Stimulated activated CD4-positive, alpha-beta T cell treated with anti-CD3 and anti-CD28 coated beads, TNF-alpha, amount 100 ng/mL, for 24 hours (primary cell): ENCODE data around the gene EFCAB12.
"Not testable (repeated sequence)": the region's sequence is repeated elsewhere in the genome, so short reads cannot be mapped to it uniquely, and the experiment has no call there.

Experiments
- DNase-seq, 3 experiments: peaks; one replicate each; pipeline ENCODE4 v3.0.0-alpha.2; 2020; ENCODE audit warnings: low read depth in 3 of 3

Gene EFCAB12

GRCh38 chr3:129393760-129394564, 34.5 kb downstream of the EFCAB12 start:
- not testable (repeated sequence) for DNase-seq

DNA sequence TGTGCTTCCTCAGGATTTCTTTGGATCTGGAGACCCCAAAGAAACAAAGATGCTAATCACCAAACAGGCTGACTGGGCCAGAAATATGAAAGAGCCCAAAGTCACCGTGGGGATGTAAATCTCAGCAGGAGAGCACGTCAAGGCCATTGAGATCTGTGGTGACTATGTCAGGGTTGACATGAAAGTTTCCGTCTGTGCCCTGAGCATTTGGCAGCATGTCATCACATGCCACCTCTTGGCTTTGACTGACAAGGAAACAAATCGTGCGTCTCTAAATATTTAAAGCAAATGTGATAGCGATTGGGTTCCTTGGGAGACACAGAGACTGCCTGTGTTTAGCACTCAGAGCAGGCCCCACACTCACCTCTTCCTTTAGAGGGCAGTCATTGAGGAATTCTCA, 35.2 kb downstream of the EFCAB12 start:
- no peak for DNase-seq

GRCh38 chr3:129392106-129392887, 36.1 kb downstream of the EFCAB12 start:
- not testable (repeated sequence) for DNase-seq

DNA sequence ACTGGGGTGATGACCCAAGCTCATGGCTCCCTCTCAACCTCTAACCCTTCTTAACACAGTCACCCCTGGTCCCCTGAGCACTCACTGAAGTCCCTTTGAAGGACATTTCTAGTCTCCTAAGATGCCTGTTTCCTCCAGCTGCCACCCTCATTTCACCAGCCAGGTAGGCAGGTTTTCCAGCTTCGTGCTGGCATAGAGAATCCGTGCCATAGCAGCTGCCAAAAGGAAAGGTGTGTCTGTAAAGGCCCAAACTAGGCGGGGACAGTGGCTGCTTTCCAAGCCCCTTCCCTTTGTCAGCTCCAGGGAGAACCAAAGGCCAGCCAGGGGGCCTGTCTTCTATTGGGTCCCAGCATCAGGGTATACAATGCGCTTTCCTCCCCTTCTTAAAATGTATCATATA, 36.9 kb downstream of the EFCAB12 start:
- DNase-seq: not testable (repeated sequence)

DNA sequence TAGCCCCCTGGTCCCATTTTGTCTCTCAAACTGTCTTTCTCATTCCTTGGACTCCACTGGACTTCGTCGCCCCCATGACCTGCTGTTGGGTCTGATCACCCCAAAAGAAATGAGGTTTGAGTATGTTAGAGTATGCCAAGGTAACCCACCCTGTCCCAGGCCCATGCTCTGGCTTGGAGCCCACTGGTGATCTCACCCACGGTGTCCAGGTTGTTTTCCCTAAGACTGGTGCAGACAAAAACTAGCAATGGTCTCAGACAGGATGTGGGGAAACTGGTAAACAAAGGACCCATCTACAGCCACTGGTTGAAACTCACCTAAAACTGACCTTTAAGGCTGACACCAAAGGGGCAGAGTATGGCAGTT, 38.9 kb downstream of the EFCAB12 start:
- DNase-seq: no peak

DNA sequence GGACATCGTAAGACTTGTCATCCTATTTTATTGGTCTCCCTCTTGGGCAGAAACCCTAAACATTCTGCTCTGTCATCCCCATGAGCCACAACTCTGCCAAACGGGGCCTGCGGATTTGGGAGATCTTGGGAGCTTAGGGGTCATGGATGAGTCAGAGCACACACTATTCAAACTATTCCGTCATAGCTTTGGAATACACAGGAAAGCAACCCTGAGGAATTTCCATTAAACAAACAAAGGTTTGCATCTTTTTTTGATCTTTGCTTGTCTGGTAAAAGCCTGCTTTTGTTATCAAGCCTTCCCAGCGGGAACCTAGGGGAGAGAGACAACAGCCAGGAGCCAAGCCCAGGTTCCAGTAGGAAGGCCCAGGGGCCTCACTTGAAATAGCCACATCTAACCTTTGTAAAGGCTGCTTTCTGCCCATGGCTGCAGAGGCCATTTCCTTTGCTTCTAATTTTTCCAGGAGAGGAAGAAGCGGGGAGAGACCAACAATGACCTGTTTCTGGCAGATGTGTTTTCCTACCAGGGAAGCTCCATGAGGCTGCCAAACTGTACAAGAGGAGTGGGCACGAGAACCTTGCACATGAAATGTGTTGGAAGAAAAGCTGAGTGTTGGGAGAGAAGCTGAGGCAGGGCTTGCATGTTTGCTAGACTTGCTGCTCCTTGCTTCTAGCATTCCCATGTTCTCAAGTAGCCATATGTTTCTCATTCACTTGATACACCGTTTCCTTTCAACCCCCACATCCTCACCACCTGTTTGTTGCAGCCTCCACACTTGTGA, 39.5 kb downstream of the EFCAB12 start:
- not testable (repeated sequence) for DNase-seq

DNA sequence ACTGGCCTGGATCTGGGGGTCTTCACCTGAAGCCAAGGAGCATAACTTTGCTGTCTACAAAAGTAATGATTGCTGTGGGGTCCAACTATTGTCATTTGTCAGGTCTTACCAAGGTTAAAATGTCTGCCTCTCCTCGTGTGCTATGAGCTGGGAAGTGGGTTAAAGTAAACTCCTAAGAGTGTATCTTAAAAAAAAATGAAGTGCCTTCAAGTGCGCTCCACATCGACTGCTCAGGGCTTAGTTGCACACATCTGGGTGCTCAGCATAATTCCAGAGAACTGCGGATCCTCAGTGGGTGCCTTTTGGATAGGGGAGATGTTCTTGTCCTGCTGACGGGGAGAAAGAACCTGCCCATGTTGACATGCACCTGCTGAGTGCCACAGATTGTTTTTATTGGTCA, 40.9 kb downstream of the EFCAB12 start:
- no peak for DNase-seq

- no peak for DNase-seq
Measured at GRCh38 chr3:129386984-129387383, 41.5 kb downstream of the EFCAB12 start.

DNA sequence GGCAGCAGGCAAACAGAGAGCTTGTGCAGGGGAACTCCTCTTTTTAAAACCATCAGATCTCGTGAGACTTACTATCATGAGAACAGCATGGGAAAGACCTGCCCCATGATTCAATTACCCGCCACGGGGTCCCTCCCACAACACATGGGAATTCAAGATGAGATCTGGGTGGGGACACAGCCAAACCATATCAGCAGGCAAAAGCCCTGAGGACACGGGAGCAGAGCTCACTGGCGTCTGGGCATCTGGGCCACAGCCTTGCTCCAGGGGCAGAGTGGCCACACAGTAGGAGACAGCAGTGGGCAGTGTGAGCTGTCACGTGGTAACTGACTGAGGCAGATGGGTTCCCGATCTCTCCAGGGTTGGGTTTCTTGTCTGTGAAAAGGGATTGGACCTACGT, 42.9 kb downstream of the EFCAB12 start:
- DNase-seq: not testable (repeated sequence)

DNA sequence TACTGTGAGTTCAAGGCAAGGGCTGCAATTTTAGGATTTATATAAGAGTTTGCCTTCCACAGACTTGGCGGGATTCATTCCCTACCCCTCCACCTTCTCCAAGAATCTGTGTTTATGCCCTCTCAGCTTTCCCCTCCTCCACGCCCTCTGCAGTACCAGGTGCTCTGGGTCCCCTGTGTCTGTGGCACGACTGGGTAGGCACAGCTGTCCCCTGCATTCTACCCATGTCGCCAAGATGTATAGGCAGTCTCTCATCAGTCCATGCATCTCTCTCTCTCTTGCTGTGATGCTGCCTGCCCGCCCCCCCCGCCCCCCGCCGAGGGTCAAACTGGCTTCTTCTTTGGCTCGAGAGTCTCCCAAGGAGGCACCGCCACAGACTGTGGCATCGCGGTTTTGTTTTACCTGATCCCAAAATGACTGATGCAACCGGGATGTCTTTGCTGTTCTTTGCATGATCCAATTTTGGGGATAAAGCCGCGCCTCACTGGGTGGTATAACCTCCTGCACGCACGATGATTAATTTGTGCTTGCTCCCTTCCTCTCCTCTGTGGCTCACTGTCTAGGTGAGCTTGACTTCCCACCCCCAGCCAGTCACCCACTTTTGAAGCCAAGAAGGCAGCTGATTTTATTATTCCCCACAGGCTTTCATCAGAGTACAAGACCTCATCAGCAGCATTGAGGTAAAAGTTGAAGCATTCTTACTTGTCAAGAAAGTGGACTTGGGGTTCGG, 43.7 kb downstream of the EFCAB12 start:
- DNase-seq: no peak

DNA sequence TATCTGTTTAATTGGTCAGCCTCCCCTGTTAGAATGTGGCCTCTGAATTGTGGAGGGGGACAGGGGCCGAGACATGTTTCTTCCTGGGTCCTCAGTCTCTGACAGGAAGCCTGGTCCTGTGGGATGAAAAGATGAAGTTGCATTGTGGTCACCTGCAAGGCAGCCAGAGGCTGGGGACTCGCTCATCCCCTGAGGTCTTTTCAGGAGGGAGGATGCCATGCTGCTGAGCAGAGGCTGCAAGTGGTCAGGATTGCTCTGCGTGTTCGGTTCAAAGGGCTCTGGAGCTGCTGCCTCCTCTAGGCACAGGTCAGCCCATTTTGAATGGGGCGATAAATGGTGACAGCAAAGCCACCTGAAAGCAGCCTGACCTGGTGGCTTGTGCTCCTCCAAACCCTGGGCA, 44.3 kb downstream of the EFCAB12 start:
- DNase-seq: not testable (repeated sequence)

DNA sequence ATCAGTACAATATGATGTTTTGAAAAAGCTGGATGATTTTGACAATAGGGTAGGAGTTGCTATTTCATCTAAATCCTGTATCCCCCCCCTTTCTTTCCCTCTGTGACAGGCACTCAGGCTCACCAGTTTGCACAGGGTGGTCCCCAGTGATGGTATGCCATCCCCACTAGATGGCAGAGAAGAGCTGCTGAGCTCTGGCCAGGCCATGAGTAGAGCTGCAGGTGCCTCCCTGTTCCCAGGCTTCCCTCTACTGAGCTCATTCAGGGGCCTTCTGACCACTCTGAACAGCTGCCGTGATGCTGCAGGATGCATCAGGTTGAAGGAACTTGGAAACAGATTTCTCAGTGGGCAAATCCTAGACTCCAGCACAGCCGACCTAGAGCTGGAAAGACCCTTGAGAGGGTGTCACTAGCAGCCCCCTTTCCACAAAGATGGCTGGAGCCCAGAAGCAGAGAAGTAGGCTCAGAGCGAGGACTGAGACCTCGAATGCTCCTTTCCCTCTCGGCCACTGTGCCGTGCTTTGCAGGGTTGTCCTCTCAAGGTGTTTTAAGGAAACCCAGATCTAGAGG, 45.1 kb downstream of the EFCAB12 start:
- DNase-seq: peak in 2 of 3 experiments; percentile 15 to 34

- DNase-seq: no peak
Measured at GRCh38 chr3:129382366-129382765, 46.1 kb downstream of the EFCAB12 start.

GRCh38 chr3:129379582-129380358, 48.7 kb downstream of the EFCAB12 start:
- DNase-seq: no peak

DNA sequence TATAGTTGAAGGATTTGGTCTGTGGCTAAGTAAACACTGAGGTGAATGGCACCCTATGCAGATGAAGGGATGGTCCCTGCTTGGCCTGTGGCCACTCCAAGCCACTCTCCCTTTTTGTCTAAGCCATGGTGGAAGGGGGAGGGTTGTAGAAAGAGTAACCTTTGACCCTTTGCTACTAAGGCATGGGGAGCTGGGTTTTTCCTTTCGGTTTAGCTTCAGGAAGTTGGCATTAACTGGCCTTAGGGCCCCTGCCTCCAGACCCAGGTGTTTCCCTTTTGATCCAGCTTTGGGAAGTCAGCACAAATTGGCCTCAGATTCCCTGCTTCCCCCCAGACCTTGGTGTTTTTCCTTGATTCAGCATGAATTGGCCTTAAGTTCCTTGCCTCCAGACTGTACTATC, 49.5 kb downstream of the EFCAB12 start:
- DNase-seq: no peak

DNA sequence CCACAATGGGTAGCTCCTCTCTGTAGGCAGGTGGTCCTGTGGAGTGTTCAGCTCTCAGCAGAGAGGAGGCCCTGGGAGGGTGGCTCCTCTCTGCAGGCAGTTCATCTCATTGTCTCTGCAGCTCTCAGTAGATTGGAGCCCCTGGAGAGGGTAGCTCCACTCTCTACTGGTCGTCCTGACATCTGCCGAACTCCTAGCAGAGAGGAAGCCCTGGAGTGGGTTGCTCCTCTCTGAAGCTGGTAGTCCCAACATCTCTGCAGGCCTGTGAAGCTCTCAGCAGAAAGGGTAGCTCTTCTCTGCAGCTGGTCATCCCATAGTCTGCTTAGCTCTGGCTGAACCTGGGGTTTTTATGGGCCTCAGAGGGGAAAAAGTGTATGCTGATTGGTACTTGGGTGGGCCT, 50.8 kb downstream of the EFCAB12 start:
- DNase-seq: no peak

DNA sequence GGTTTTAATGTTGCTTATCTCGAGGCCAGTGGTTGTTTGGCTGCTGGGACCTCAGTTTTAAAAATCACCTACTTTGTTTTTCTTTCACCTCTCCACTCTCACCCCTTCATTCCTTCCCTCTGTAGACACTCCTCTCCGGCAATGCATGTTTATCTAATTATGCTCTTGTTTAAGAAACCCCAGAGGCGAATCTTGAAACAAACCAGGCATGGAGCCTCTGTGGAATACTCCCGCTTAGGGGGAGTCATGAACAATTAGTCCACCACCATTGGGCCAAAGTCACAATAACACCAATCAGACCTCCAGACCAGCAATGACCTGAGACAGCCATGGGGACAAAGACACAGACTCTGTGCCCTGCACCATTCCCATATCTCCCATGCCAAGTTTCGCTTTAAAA, 53.3 kb downstream of the EFCAB12 start:
- no peak for DNase-seq

- DNase-seq: no peak
Measured at GRCh38 chr3:129371041-129371826, 57.2 kb downstream of the EFCAB12 start.

- no peak for DNase-seq
Measured at GRCh38 chr3:129370248-129370964, 58.0 kb downstream of the EFCAB12 start.
